ENCODE measurements around the gene SH2D1B.

DNA sequence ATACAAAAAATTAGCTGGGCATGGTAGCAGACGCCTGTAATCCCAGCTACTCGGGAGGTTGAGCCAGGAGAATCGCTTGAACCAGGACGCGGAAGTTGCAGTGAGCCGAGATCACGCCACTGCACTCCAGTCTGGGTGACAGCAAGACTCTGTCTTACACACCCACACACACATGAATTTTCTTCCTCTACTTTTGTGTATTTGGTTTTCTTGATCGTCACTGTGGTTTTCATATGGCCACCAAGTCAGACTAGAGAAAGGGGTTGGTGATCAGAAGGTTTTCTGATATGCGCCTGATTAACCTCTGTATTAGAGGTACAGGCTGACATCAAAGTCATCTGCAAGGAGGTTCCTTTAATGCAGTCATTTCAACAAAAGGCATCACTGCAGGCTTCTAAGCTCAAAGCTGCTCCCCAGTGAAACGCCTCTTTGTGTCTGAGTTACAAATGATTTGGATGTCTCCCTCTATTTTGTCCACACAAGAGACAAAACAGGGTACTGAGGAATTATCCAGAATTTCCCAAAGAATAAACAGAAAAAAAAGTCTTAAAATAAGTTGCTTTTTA lies 11.1 kb downstream of the SH2D1B start:
- TF ChIP-seq, protein P1, sequence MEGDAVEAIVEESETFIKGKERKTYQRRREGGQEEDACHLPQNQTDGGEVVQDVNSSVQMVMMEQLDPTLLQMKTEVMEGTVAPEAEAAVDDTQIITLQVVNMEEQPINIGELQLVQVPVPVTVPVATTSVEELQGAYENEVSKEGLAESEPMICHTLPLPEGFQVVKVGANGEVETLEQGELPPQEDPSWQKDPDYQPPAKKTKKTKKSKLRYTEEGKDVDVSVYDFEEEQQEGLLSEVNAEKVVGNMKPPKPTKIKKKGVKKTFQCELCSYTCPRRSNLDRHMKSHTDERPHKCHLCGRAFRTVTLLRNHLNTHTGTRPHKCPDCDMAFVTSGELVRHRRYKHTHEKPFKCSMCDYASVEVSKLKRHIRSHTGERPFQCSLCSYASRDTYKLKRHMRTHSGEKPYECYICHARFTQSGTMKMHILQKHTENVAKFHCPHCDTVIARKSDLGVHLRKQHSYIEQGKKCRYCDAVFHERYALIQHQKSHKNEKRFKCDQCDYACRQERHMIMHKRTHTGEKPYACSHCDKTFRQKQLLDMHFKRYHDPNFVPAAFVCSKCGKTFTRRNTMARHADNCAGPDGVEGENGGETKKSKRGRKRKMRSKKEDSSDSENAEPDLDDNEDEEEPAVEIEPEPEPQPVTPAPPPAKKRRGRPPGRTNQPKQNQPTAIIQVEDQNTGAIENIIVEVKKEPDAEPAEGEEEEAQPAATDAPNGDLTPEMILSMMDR (IDR thresholded peaks at IDR 0.05; ENCODE audit: low read depth, low read length, missing input control), result no peak
- TF ChIP-seq FOXA1 (IDR thresholded peaks at IDR 0.05) (no peak), RXRA (IDR thresholded peaks at IDR 0.05) (no peak), REST (IDR thresholded peaks at IDR 0.05) (no peak), EGR1 (IDR thresholded peaks at IDR 0.05; ENCODE audit: low read depth in 2 of 2) (no peak), RAD21 (IDR thresholded peaks at IDR 0.05) (no peak)
- TF ChIP-seq, protein P2, sequence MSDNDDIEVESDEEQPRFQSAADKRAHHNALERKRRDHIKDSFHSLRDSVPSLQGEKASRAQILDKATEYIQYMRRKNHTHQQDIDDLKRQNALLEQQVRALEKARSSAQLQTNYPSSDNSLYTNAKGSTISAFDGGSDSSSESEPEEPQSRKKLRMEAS (IDR thresholded peaks at IDR 0.05), result no peak
- TF ChIP-seq, protein P3, sequence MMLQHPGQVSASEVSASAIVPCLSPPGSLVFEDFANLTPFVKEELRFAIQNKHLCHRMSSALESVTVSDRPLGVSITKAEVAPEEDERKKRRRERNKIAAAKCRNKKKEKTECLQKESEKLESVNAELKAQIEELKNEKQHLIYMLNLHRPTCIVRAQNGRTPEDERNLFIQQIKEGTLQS (IDR thresholded peaks at IDR 0.05), result no peak
